ENCODE measurements around the gene TARBP1.

TARBP1 gene

GRCh38 chr1:234488054-234489006 is 9.4 kb upstream of the TARBP1 start:
- Histone ChIP-seq H3K4me3 (ENCODE audit: insufficient read length, low read depth) (no peak overlapping the region), H3K9me3 (ENCODE audit: insufficient read depth, low read length) (no peaks in the 10 kb centered on the region), H3K9ac (ENCODE audit: insufficient read length, low read depth) (no peak overlapping the region), H3K27me3 (ENCODE audit: insufficient read depth, insufficient read length) (no peaks in the 10 kb centered on the region), H3K4me1 (ENCODE audit: insufficient read depth, insufficient read length) (no peaks in the 10 kb centered on the region), H3K36me3 (ENCODE audit: insufficient read depth, insufficient read length, low read length) (no peaks in the 10 kb centered on the region)
- no peak for DNase-seq (ENCODE audit: low read depth, low spot score)
- TF ChIP-seq YY1 (IDR thresholded peaks at IDR 0.05; ENCODE audit: insufficient read depth, insufficient read length) (no peak), ZNF274 (IDR thresholded peaks at IDR 0.05; ENCODE audit: low read depth, low read length) (no peak), SUZ12 (IDR thresholded peaks at IDR 0.05; ENCODE audit: extremely low read depth, insufficient read depth, insufficient read length) (no peak)

GRCh38 chr1:234486858-234487840 is 8.2 kb upstream of the TARBP1 start:
- TF ChIP-seq YY1 (IDR thresholded peaks at IDR 0.05; ENCODE audit: insufficient read depth, insufficient read length), result no peak
- TF ChIP-seq SUZ12 (IDR thresholded peaks at IDR 0.05; ENCODE audit: extremely low read depth, insufficient read depth, insufficient read length), result no peak
- no peak for TF ChIP-seq ZNF274 (IDR thresholded peaks at IDR 0.05; ENCODE audit: low read depth, low read length)
- no peaks in the 10 kb centered on the region for H3K4me1 ChIP-seq (ENCODE audit: insufficient read depth, insufficient read length)

GRCh38 chr1:234484991-234485739 is 6.2 kb upstream of the TARBP1 start:
- no peak overlapping the region for H3K9ac ChIP-seq (ENCODE audit: insufficient read length, low read depth)
- H3K4me1 ChIP-seq (ENCODE audit: insufficient read depth, insufficient read length), result no peaks in the 10 kb centered on the region
- H3K9me3 ChIP-seq (ENCODE audit: insufficient read depth, low read length), result no peaks in the 10 kb centered on the region
- TF ChIP-seq YY1 (IDR thresholded peaks at IDR 0.05; ENCODE audit: insufficient read depth, insufficient read length) (no peak), ZNF274 (IDR thresholded peaks at IDR 0.05; ENCODE audit: low read depth, low read length) (no peak), SUZ12 (IDR thresholded peaks at IDR 0.05; ENCODE audit: extremely low read depth, insufficient read depth, insufficient read length) (no peak)
- H3K27me3 ChIP-seq (ENCODE audit: insufficient read depth, insufficient read length), result no peaks in the 10 kb centered on the region
- H3K4me3 ChIP-seq (ENCODE audit: insufficient read length, low read depth), result no peak overlapping the region
- DNase-seq (ENCODE audit: low read depth, low spot score), result no peak
- H3K36me3 ChIP-seq (ENCODE audit: insufficient read depth, insufficient read length, low read length), result no peaks in the 10 kb centered on the region

More at GRCh38 chr1:234486858-234487840, 8.2 kb upstream of the TARBP1 start:
- Histone ChIP-seq H3K9ac (ENCODE audit: insufficient read length, low read depth) (no peak overlapping the region), H3K36me3 (ENCODE audit: insufficient read depth, insufficient read length, low read length) (no peaks in the 10 kb centered on the region), H3K9me3 (ENCODE audit: insufficient read depth, low read length) (no peaks in the 10 kb centered on the region), H3K4me3 (ENCODE audit: insufficient read length, low read depth) (no peak overlapping the region), H3K27me3 (ENCODE audit: insufficient read depth, insufficient read length) (no peaks in the 10 kb centered on the region)
- DNase-seq (ENCODE audit: low read depth, low spot score), result no peak

GRCh38 chr1:234484218-234484617 is 5.2 kb upstream of the TARBP1 start:
- Histone ChIP-seq H3K9me3 (ENCODE audit: insufficient read depth, low read length) (no peaks in the 10 kb centered on the region), H3K4me3 (ENCODE audit: insufficient read length, low read depth) (no peak overlapping the region), H3K27me3 (ENCODE audit: insufficient read depth, insufficient read length) (no peaks in the 10 kb centered on the region), H3K9ac (ENCODE audit: insufficient read length, low read depth) (no peak overlapping the region), H3K36me3 (ENCODE audit: insufficient read depth, insufficient read length, low read length) (no peaks in the 10 kb centered on the region), H3K4me1 (ENCODE audit: insufficient read depth, insufficient read length) (no peaks in the 10 kb centered on the region)
- DNase-seq (ENCODE audit: low read depth, low spot score), result no peak
- no peak for TF ChIP-seq ZNF274 (IDR thresholded peaks at IDR 0.05; ENCODE audit: low read depth, low read length)
- TF ChIP-seq YY1 (IDR thresholded peaks at IDR 0.05; ENCODE audit: insufficient read depth, insufficient read length), result no peak
- no peak for TF ChIP-seq SUZ12 (IDR thresholded peaks at IDR 0.05; ENCODE audit: extremely low read depth, insufficient read depth, insufficient read length)

GRCh38 chr1:234481771-234482170 is 2.8 kb upstream of the TARBP1 start:
- Histone ChIP-seq H3K4me3 (ENCODE audit: insufficient read length, low read depth) (no peak overlapping the region), H3K36me3 (ENCODE audit: insufficient read depth, insufficient read length, low read length) (no peaks in the 10 kb centered on the region), H3K9me3 (ENCODE audit: insufficient read depth, low read length) (no peaks in the 10 kb centered on the region), H3K27me3 (ENCODE audit: insufficient read depth, insufficient read length) (no peaks in the 10 kb centered on the region), H3K4me1 (ENCODE audit: insufficient read depth, insufficient read length) (no peaks in the 10 kb centered on the region), H3K9ac (ENCODE audit: insufficient read length, low read depth) (no peak overlapping the region)
- TF ChIP-seq YY1 (IDR thresholded peaks at IDR 0.05; ENCODE audit: insufficient read depth, insufficient read length), result no peak
- DNase-seq (ENCODE audit: low read depth, low spot score), result no peak

GRCh38 chr1:234479866-234480265 is 887 bp upstream of the TARBP1 start:
- H3K36me3 ChIP-seq (ENCODE audit: insufficient read depth, insufficient read length, low read length), result no peaks in the 10 kb centered on the region
- no peaks in the 10 kb centered on the region for H3K27me3 ChIP-seq (ENCODE audit: insufficient read depth, insufficient read length)
- no peaks in the 10 kb centered on the region for H3K4me1 ChIP-seq (ENCODE audit: insufficient read depth, insufficient read length)
- H3K9ac ChIP-seq (ENCODE audit: insufficient read length, low read depth), result no peak overlapping the region
- TF ChIP-seq ZNF274 (IDR thresholded peaks at IDR 0.05; ENCODE audit: low read depth, low read length) (no peak), YY1 (IDR thresholded peaks at IDR 0.05; ENCODE audit: insufficient read depth, insufficient read length) (no peak), SUZ12 (IDR thresholded peaks at IDR 0.05; ENCODE audit: extremely low read depth, insufficient read depth, insufficient read length) (no peak)
- H3K4me3 ChIP-seq (ENCODE audit: insufficient read length, low read depth), result no peak overlapping the region
- no peak for DNase-seq (ENCODE audit: low read depth, low spot score)
- no peaks in the 10 kb centered on the region for H3K9me3 ChIP-seq (ENCODE audit: insufficient read depth, low read length)

Data from NT2/D1 (cell line).